GM18951 (cell line): ENCODE results near the gene SKAP2.

Source experiments
- POLR2A ChIP-seq: IDR thresholded peaks from 4 replicates; pipeline ENCODE4 v1.6.1; 2011; ENCODE audit warnings: mild to moderate bottlenecking; ENCODE audit not compliant: insufficient read length, insufficient read depth; ENCODE audit errors: extremely low read depth
- in situ Hi-C: fragments of 300-500 bp; cut with MboI; formaldehyde crosslinking; loops from one replicate; pipeline ENCODE4 v1.12.0; 2022; ENCODE audit warnings: low sequenced_read_pairs, mixed read lengths, inconsistent platforms; ENCODE audit not compliant: unreplicated experiment

SKAP2 gene

GRCh38 chr7:26863518-26864308, 677 bp downstream of the SKAP2 start:
- peak; percentile 24 for TF ChIP-seq POLR2A
- in situ Hi-C loops: no loop called here

GRCh38 chr7:26862834-26863233, 1.6 kb downstream of the SKAP2 start:
- no peak for TF ChIP-seq POLR2A
- in situ Hi-C loops: no loop called here

DNA sequence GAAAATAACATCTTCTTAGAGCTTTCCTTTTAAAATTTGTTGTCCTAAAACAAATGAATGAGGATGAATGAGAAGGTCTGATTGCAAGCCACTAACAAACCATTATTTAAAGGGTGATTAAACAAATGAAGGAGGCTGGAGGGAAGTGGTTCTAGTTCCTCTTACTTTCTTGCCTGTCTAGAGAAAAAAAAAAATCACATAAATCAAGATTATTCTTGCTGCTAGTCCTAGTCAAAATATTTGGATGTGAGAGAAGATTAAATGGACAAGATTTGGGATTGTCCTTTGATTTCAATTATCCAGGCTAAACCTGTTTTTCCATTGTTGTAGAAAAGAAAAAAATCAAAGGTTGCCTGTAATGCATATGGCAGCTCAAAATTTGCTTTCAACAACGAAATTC, 3.3 kb downstream of the SKAP2 start:
- no peak for TF ChIP-seq POLR2A
- in situ Hi-C loops: no loop called here

- no peak for TF ChIP-seq POLR2A
- in situ Hi-C loops: no loop called here
Measured at GRCh38 chr7:26860361-26860760, 4.0 kb downstream of the SKAP2 start.

GRCh38 chr7:26859720-26860119, 4.7 kb downstream of the SKAP2 start:
- in situ Hi-C loops: no loop called here
- no peak for TF ChIP-seq POLR2A

- no peak for TF ChIP-seq POLR2A
- in situ Hi-C loops: no loop called here
Measured at GRCh38 chr7:26858735-26859134, 5.7 kb downstream of the SKAP2 start.

DNA sequence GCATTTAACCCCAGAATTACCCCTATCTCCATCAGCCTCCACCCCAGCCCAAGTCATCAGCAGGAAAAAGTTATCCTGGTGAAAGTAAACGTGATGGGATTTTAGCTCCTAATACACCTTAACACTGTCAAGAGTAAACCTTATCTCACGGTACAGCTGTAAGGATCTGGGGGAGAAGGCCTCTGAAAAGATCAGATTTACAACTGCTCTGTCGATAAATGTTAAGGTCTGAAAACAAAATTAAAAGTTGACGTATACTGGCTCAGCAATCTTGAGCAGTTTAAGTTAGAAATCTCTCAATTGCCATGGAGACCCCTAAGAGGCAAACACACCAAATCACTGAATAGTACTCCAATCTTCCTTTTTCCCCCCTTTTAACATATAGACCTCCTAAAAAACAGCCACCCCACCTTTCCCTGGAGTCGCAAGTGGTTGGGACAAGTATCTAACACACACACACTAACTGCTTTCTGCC, 6.1 kb downstream of the SKAP2 start:
- in situ Hi-C loops: no loop called here
- TF ChIP-seq POLR2A: no peak

DNA sequence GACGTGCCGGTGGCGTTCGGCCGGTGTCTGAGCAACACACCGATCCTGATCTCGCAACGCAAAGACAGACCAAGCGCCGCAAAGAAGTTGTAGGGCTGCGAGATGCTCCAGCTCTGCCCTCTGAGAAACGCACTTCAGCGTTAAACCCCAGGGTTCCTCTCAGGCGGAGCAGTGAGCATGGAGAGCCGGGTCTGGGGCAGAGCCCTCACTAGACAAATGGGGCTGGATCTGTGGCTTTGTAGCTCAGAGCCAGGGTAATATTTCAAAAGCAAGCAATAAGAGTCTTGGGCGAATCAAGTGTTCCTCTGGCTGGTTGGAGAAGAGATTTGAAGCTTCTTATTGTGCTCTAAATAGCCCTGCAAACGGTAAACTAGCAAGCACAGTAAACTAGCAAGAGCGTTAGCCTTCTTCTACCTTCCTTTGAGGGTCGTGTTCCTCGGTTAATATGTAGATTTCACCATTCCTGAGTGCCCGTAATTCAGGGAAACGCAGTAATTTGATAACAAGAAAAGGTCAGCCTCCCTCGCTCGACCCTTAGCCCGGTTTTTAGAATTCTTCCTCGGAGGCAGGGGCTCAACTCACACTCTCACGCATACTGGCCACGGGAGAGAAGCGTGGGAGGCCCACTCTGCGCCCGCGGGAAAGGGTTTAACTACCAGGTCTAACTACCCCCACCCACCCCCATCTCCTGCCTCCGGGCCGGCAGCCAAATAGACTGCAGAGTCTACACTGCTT, 6.7 kb downstream of the SKAP2 start:
- in situ Hi-C loops: no loop called here
- TF ChIP-seq POLR2A: no peak

DNA sequence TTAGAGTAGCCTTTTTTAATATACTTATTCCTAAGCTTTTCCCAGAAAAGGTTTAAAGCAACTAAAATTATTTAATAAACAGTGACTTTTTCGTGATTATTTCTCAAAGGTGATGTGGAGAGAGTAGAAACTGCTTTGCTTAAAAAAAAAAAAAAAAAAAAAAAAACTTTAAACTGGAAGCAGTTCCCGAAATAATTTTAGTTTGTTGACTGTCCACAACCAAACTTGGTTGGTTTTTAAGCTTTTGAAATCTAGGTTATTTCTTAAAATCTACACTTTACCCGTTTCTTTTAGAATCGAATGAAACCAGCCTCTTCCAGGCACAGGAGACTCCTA, 7.3 kb downstream of the SKAP2 start:
- TF ChIP-seq POLR2A: no peak
- in situ Hi-C loops: no loop called here

DNA sequence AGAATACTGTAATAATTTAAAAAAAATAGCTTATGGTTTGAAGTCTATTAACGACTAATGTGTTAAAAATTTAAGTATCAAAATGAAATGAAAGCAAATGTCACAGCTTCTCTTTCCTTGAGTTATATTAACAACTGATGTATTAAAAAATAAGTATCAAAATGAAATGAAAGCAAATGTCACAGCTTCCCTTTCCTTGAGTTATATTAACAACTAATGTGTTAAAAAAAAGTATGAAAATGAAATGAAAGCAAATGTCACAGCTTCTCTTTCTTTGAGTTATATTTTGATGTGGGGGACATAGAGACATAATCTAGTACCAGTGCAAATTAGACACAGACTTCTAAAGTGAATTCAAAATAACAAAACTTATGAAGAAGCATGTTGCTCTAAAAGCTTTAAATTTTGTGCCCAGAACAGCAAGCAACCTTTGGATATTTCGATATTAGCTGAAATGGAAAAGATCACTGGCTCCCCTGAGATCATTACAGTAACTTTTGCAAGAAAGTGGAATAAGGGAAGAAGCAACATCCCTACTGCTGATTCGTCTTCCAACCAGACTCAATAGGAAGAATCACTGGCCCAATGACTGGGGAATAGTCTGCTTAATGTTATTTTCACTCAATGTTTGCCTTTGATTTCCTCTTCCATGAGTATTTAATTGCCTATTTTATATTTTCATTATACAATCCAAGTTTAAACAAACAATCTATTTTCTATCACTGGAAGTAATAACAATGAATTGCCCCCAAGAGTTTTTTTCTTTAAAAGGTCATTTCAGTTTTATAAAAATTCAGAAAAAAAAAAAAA, 8.0 kb downstream of the SKAP2 start:
- TF ChIP-seq POLR2A: no peak
- in situ Hi-C loops: no loop called here

DNA sequence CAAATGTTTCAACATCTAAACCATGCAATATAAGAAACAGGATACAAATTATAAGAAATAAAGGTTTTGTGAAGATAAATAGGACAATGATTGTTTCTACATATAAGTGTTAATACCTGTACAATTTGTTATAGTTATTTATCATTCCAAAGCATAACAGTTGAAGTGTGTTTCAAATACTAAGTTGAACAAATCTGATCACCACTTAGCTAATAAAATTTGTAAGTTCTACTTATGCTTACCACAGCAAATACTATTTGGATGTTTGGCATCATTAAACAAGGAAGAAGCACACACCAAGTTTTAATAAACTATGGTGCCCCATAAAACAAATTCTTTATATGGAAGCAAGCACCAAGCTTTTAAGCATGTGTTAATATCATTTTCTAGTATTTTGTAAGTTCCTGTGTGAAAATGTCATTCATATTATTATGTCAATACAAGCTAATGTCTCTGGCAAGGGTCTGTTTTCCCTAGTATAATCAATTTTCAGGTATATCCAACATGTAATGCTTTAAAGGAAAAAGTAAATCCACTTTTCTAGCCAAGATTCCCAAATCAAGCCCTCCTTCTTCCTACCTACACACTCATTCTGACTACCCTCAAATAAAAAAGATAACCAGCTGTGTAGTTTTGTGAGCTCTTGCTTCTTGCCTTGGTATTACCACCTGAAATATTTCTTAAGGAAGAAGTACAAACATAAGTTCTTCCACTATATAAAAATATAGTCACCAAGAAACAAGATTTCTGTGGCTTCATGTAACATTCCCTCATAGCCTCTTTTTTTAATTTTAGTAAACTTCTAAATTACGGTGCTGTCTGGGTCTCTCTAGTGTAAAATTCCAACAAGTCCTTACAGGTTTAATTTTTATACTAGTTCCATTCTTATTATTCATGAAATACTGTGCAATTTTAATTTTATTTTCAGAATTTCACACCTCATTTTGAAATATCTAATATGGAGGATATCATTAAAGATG, 9.2 kb downstream of the SKAP2 start:
- in situ Hi-C loops: no loop called here
- TF ChIP-seq POLR2A: no peak

GRCh38 chr7:26853788-26854393, 10.5 kb downstream of the SKAP2 start:
- TF ChIP-seq POLR2A: no peak
- in situ Hi-C loops: no loop called here
